ENCODE measurements around the gene EPHB1. TPM values are rescaled to one million over a fixed set of nuclear protein-coding genes. Genes with fewer than 3 reads are reported as not detected.

EPHB1 gene
- total and polyA plus RNA-seq, 2 of the 13 experiments (the other 11 are each of a cell fraction or from before 2014, with no cell fraction given), result 0.07 to 0.21 TPM

- no TSS peak for BruUV-seq (replicated peaks)
- DNase-seq (ENCODE audit: low spot score) (no peak), ATAC-seq (no peak), FAIRE-seq (no peak)
- no peak overlapping the region for H3K4me2 ChIP-seq (ENCODE audit: low read depth, low read length)
- H3K9me3 ChIP-seq (ENCODE audit: low read length), result no peaks in the 10 kb centered on the region
- no peaks in the 10 kb centered on the region for H4K20me1 ChIP-seq (ENCODE audit: insufficient read depth, low read length)
- CTCF ChIA-PET (ENCODE audit: low intra/inter-chr PET ratio, low total read pairs), result interaction anchor here (1.6 to 1.8 kb wide), 2 partner anchors 710 to 1101 kb away, joined by 8 to 9 read pairs; no protein-coding TSS in a partner anchor
- no peaks in the 10 kb centered on the region for H3K79me2 ChIP-seq (ENCODE audit: insufficient read depth, low read length)
- WGBS (ENCODE audit: low lambda C conversion rate), result 28% methylated on average over 7 of the region's 9 CpGs
- H2AFZ ChIP-seq (ENCODE audit: low read length), result no peak overlapping the region
- H3K27me3 ChIP-seq (ENCODE audit: control insufficient read depth in 1 of 2, insufficient read depth in 2 of 2, low read length in 2 of 2), result peaks cover 1 to 32% of the 10 kb centered on the region in 2 experiments; a peak in 4 of 5 replicates
- no peak overlapping the region for H3K9ac ChIP-seq (ENCODE audit: insufficient read depth, low read depth, low read length)
- 0 out of 2 replicates have a peak, but pooled peaks cover 6% of the 10 kb centered on the region for H3K4me1 ChIP-seq (ENCODE audit: insufficient read depth, low read length)
- no peak overlapping the region for H3K27ac ChIP-seq (ENCODE audit: extremely low read length, insufficient read depth, low read length)
- H3K4me3 ChIP-seq (replicated peaks in 1 of 3; ENCODE audit: insufficient read depth in 1 of 3, low read depth in 2 of 3, low read length in 3 of 3), result no peak overlapping the region
- in situ Hi-C loops (cut with HindIII; ENCODE audit: extremely low pct_ligation_motif_present, low pct_unique_long_range_greater_than_20kb), result loop anchor here (10.0 kb wide), 2 partner anchors 710 to 1100 kb away; no protein-coding TSS in a partner anchor
- TF ChIP-seq SOX5 (CRISPR knock-in tag; IDR thresholded peaks at IDR 0.05; ENCODE audit: borderline replicate concordance) (no peak), LCORL (IDR thresholded peaks at IDR 0.05) (no peak), LCORL (CRISPR knock-in tag; IDR thresholded peaks at IDR 0.05) (no peak), JUND (CRISPR knock-in tag; IDR thresholded peaks at IDR 0.05) (no peak)
- intact Hi-C loops (cut with micrococcal nuclease; ENCODE audit: unreplicated experiment), result loop anchor here (2.0 kb wide), 2 partner anchors 44 to 184 kb away; no protein-coding TSS in a partner anchor
- POLR2A ChIA-PET, result no interaction called here
- H3K36me3 ChIP-seq (replicated peaks in 1 of 2; ENCODE audit: control insufficient read depth in 1 of 2, insufficient read depth in 2 of 2, low read length in 2 of 2), result no peaks in the 10 kb centered on the region
Measured at GRCh38 chr3:134794323-134794722, 737 bp upstream of the EPHB1 start.

GRCh38 chr3:134795746-134796280 is 753 bp downstream of the EPHB1 start:
- intact Hi-C loops (cut with micrococcal nuclease; ENCODE audit: unreplicated experiment) (loop anchor here (1.0 to 2.0 kb wide), 3 partner anchors 43 to 1099 kb away; no protein-coding TSS in a partner anchor), in situ Hi-C loops (cut with HindIII; ENCODE audit: extremely low pct_ligation_motif_present, low pct_unique_long_range_greater_than_20kb) (loop anchor here (10.0 kb wide), 2 partner anchors 709 to 1099 kb away; no protein-coding TSS in a partner anchor)
- H3K36me3 ChIP-seq (replicated peaks in 1 of 2; ENCODE audit: control insufficient read depth in 1 of 2, insufficient read depth in 2 of 2, low read length in 2 of 2), result no peaks in the 10 kb centered on the region
- ATAC-seq (peak; percentile 9; the same call in 2 of the 3 replicates), DNase-seq (ENCODE audit: low spot score) (no peak), FAIRE-seq (no peak)
- TF ChIP-seq PRPF4 (IDR thresholded peaks at IDR 0.05; ENCODE audit: low read depth, low read length, poor library complexity, severe bottlenecking), result no peak
- TF ChIP-seq ZNF552 (CRISPR knock-in tag; IDR thresholded peaks at IDR 0.05; ENCODE audit: borderline replicate concordance), result no peak
- TF ChIP-seq XBP1 (CRISPR knock-in tag; IDR thresholded peaks at IDR 0.05), result no peak
- no peak for TF ChIP-seq HCFC1 (IDR thresholded peaks at IDR 0.05; ENCODE audit: low read depth, low read length)
- no peak for TF ChIP-seq MAZ (IDR thresholded peaks at IDR 0.05; ENCODE audit: borderline replicate concordance, low read depth, low read length)
- TF ChIP-seq MAZ (CRISPR knock-in tag; IDR thresholded peaks at IDR 0.05; ENCODE audit: low read depth), result no peak
- no peak for TF ChIP-seq MAFG (CRISPR knock-in tag; IDR thresholded peaks at IDR 0.05)
- TF ChIP-seq, protein P1, sequence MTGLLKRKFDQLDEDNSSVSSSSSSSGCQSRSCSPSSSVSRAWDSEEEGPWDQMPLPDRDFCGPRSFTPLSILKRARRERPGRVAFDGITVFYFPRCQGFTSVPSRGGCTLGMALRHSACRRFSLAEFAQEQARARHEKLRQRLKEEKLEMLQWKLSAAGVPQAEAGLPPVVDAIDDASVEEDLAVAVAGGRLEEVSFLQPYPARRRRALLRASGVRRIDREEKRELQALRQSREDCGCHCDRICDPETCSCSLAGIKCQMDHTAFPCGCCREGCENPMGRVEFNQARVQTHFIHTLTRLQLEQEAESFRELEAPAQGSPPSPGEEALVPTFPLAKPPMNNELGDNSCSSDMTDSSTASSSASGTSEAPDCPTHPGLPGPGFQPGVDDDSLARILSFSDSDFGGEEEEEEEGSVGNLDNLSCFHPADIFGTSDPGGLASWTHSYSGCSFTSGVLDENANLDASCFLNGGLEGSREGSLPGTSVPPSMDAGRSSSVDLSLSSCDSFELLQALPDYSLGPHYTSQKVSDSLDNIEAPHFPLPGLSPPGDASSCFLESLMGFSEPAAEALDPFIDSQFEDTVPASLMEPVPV (CRISPR knock-in tag; IDR thresholded peaks at IDR 0.05), result no peak
- no peak for TF ChIP-seq ZFP62 (CRISPR knock-in tag; IDR thresholded peaks at IDR 0.05)
- TF ChIP-seq ARNT (IDR thresholded peaks at IDR 0.05), result no peak
- no peak for TF ChIP-seq ZNF563 (CRISPR knock-in tag; IDR thresholded peaks at IDR 0.05)
- TF ChIP-seq GATAD1 (CRISPR knock-in tag; IDR thresholded peaks at IDR 0.05), result no peak
- no peak for TF ChIP-seq ARID2 (CRISPR knock-in tag; IDR thresholded peaks at IDR 0.05; ENCODE audit: borderline replicate concordance)
- peaks cover 1 to 32% of the 10 kb centered on the region in 2 experiments; a peak in 4 of 5 replicates for H3K27me3 ChIP-seq (ENCODE audit: control insufficient read depth in 1 of 2, insufficient read depth in 2 of 2, low read length in 2 of 2)
- no peak overlapping the region for H2AFZ ChIP-seq (ENCODE audit: low read length)
- CTCF ChIA-PET (ENCODE audit: low intra/inter-chr PET ratio, low total read pairs), result interaction anchor here (0.7 to 1.8 kb wide), 3 partner anchors 705 to 1099 kb away, joined by 3 to 9 read pairs (median 8); no protein-coding TSS in a partner anchor
- POLR2A ChIA-PET, result no interaction called here
- H3K4me1 ChIP-seq (ENCODE audit: insufficient read depth, low read length), result 0 out of 2 replicates have a peak, but pooled peaks cover 6% of the 10 kb centered on the region
- H3K9ac ChIP-seq (ENCODE audit: insufficient read depth, low read depth, low read length), result no peak overlapping the region
- no peak overlapping the region for H3K27ac ChIP-seq (ENCODE audit: extremely low read length, insufficient read depth, low read length)
- no peaks in the 10 kb centered on the region for H3K79me2 ChIP-seq (ENCODE audit: insufficient read depth, low read length)
- H3K4me3 ChIP-seq (replicated peaks in 1 of 3; ENCODE audit: insufficient read depth in 1 of 3, low read depth in 2 of 3, low read length in 3 of 3), result peak overlapping the region in 1 of 3 experiments; percentile 6; a peak in 2 of 6 replicates
- peak overlapping the region; percentile 70; the same call in 1 of the 2 replicates for H3K4me2 ChIP-seq (ENCODE audit: low read depth, low read length)
- H4K20me1 ChIP-seq (ENCODE audit: insufficient read depth, low read length), result no peaks in the 10 kb centered on the region
- no TSS peak for BruUV-seq (replicated peaks)
- no peaks in the 10 kb centered on the region for H3K9me3 ChIP-seq (ENCODE audit: low read length)
- no CpG with 5 or more reads among the region's 50 CpGs for WGBS (ENCODE audit: low lambda C conversion rate)
